Epidermal melanocyte (primary cell): ENCODE data around the gene TEF.
A peak's percentile ranks its signal among the peaks of the same experiment; 100 is the strongest.
"Not testable (repeated sequence)": the region's sequence is repeated elsewhere in the genome, so short reads cannot be mapped to it uniquely, and the experiment has no call there.

Experiments
- DNase-seq: peaks from one replicate; pipeline ENCODE4 v3.0.0; 2011; ENCODE audit warnings: low spot score; ENCODE audit not compliant: insufficient read length

The TEF gene

DNA sequence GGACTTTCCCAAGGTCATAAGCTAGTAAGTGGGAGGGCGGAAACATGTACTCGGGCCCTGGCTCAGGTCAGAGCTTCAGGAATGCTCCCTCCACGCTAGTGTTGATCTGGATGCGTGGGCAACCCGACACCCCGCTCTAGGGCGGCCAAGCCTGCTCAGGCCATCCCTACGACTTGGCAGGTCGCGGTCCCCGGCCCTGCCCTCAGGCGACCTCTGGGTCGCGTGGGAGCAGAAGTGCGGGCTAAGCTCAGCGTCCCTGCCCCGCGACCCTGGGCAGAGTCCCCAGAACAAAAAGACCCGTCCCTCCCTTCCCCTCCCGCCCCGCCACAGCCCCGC is 781 bp upstream of the TEF start:
- peak; percentile 40 for DNase-seq

GRCh38 chr22:41382098-41382578 is 396 bp downstream of the TEF start:
- DNase-seq, result peak; percentile 80

DNA sequence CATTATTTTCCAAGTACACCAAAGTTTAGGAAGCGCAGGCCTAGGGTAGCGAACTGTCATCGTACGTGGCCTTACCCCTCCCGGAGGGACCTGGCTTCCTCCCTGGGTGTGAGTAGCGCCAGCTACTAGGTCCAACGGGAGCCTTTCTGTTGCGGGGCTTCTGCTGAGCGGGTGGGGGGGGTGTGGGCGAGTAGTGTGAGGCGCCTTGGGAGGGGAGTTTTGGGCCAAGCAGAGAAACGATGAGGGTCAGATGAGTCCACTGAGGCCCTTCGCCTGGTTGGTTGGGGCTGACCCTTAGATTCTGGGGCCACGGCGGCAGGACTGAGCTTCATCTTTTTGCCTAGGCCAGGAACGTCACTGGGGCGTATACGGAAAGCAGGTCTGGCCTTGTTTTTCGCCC is 868 bp downstream of the TEF start:
- no peak for DNase-seq

DNA sequence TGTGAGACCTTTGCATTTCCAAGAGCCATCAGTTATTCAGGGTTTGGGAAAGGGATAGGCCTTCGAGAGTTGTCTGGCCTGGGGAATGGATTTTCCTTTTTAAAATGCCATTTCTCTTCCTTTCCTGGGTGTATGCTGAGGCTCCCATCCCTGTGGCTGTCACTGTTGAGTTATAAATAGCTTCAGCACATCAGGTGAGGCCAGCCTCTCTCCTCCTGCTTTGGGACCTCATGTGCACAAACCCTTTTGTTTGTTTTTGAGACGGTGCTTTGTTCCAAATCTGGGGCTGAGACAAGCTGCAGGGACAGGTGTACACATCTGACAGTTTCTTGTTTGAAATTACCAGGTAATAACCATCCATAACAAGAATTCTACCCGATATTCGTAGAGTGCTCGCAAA is 1.3 kb downstream of the TEF start:
- DNase-seq, result no peak

DNA sequence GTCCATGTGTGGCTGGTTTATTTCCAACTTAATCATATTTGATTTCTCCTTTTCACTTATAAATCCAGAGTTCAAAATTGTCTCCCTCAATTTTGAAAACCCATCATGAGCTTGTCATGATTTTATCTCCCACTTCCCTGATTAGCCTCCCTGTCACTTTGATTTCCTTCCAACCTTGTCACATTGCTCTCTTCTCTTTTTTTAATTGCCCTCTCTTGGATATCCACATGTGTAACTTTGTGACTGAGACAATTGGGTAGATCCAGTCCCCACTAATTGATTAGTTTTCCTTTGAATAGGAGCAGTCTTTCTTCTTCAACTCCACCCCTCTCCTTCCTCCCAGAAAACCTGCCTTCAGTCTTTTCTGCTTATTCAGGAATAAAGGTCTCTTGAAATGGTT is 2.4 kb downstream of the TEF start:
- DNase-seq, result no peak

GRCh38 chr22:41387341-41387740 is 5.6 kb downstream of the TEF start:
- no peak for DNase-seq

- no peak for DNase-seq
These were observed 12.2 kb downstream of the TEF start for GRCh38 chr22:41394012-41394356.

GRCh38 chr22:41395531-41396240 is 13.9 kb downstream of the TEF start:
- no peak for DNase-seq

DNA sequence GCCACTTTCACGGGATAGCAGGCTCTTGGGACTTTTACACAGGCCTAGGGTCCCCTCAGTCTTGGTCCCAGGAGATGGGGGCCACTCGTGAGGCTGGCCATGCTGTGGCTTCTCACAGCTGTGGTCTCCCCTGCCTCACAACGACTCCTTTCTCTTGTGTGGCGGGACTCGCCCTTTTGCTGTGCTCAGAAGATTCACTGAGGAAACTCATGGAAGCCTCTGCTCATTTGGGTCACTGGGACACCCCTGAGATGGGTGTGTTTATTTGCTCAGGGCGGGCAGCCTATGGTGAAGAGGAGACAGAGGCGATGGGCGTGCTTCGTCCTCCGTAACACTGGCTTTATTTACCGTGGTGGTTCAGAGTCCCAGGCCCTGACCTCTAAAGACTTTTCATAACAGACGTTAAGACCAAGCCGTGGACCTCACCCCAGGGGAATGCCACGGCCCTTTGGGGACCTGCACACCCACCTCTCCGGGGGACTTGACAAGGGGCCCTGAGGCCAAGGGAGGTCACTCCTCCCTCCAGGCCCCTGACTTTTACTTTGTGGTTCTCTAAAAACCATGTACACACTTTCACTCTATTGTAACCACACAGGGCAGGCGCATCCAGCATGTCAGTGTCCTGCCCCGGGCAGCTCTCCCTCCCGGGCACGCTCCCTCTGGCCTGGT is 15.5 kb downstream of the TEF start:
- no peak for DNase-seq

- no peak for DNase-seq
These were observed 17.2 kb downstream of the TEF start for GRCh38 chr22:41398921-41399320.

DNA sequence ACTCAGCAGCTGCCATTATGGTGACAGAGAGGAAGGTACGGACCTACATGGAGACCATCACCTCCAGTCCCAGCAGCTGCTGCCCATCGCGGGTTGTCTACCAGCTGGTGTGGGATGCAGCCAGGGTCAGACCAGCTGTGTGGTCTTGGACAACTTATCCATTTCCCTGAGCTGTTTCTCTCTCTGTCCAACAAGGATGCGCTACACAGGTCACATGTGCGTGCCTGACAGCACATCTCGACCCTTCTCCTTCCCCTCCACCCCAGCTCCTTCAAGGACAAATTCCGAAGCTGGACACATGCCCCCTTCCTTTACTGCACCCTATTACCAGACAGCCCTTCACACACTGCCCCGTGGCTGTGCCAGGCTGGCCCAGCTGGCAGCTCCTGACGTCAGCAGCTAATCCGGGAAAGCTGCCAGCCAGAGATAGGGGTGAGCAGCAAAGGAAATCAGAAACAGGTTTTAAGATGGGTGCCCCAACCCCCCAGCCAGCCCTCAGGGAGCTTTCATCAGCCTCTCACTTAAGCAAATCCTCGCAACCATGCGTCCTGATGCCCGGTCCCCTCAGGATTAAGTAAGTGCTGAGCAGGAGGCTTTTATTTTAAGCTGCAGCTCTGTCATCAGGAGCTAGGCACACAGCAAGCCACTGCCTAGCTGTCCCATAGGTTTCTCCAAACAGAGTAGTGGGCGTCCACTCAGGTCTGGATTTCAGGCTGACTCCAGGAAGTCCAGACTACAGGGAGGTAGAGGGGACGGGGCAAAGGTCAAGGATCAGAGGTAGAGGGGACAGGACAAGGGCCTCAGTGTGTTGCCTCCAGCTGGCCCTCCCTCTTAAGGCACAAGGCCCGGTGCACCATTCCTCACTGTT is 20.3 kb downstream of the TEF start:
- DNase-seq, result peak; percentile 92

- not testable (repeated sequence) for DNase-seq
These were observed 21.1 kb downstream of the TEF start for GRCh38 chr22:41402851-41403250.

GRCh38 chr22:41403532-41404318 is 22.0 kb downstream of the TEF start:
- DNase-seq, result peak; percentile 97

GRCh38 chr22:41405588-41405987 is 23.8 kb downstream of the TEF start:
- no peak for DNase-seq

GRCh38 chr22:41406410-41406809 is 24.7 kb downstream of the TEF start:
- DNase-seq, result no peak

DNA sequence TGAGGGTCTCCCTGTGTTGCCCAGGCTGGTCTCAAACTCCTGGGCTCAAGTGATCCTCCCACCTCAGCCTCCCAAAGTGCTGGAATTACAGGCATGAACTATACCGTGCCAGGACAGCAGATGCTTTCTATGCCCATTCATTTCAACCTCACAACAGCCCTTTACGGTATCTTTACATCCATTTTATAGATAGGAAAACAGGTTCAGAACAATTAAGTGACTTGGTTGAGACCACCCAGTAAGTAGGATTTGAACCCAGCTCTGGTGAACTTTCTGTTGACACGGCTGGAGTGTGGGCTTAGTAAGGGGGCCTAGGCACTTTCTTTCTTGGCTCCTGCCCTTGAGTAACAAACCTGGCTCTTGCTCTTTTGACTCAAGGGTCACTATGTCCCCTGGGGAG is 25.7 kb downstream of the TEF start:
- DNase-seq, result no peak

GRCh38 chr22:41408665-41409064 is 26.9 kb downstream of the TEF start:
- no peak for DNase-seq

GRCh38 chr22:41410311-41410751 is 28.6 kb downstream of the TEF start:
- DNase-seq, result no peak

DNA sequence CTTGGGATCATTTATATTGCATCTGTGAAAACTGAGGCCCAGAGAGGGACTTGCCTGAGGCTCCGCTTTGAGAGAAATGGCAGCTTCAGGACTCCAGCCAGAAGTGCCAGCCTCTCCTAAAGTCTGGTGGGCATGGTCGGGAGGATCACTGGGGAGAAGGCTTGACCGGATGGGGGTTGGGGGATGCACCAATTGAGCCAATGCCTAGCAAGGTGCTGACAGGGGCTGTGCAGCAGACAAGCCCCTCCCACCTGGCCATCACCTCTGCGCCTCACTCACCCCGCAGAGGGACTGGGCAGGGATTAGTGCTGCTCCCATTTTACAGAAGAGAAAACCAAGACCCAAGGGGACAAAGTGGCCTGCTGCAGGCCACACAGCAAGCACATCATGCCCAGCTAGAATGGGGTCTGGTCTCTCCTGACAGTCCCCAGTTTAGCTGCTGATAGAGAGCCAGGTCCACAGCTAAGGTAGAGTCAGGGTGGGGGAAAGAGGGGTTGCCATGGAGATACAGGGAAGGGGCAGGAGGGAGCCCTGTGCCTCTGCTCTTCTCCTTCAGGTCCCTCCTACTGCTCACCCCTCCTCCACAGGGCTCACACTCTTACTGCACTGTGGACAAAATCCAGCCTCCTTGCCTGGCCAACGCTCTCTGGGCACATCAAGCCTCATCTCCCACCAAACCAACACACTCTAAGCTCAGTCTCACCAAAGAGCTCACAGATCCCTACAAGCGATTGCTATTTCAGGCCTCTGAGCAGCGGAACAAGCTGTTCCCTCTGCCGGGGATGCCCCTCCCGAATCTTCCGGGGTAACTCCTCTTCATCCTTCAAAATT is 29.5 kb downstream of the TEF start:
- DNase-seq, result no peak

DNA sequence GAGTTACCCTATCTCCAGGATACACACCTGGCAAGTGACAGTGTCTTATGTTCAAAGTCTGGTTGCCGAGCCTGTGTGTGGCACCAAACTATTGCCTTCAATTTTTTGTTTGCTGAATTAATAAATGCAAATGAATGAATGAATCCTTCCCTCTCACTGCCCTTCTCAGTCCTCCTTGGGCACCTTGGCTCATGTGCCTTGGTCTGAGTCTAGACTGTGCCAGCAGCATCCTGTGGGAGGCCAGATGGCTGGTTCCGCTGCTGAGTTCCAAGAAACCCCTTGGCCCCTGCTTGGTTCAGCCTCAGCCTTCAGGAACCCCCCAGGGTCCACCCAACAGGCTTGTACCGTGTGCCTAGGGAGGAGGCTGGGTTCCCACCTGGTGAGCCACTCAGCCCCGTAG is 33.8 kb downstream of the TEF start:
- DNase-seq, result no peak
